GM19023 (cell line): ENCODE results near the gene CLCN2.

Experiments
- ATAC-seq: cut with Tn5 transposase; IDR thresholded peaks from one replicate; pipeline ENCODE4 v1.9.1; 2021; ENCODE audit warnings: mild to moderate bottlenecking, moderate library complexity; ENCODE audit not compliant: unreplicated experiment

CLCN2 gene

GRCh38 chr3:184332370-184333090, 28.9 kb downstream of the CLCN2 start:
- ATAC-seq = no peak

GRCh38 chr3:184328516-184328915, 32.9 kb downstream of the CLCN2 start:
- no peak for ATAC-seq

- no peak for ATAC-seq
Observed at GRCh38 chr3:184327171-184327570, 34.2 kb downstream of the CLCN2 start.

GRCh38 chr3:184325715-184326369, 35.6 kb downstream of the CLCN2 start:
- ATAC-seq = no peak

- ATAC-seq = no peak
Observed at GRCh38 chr3:184325269-184325668, 36.1 kb downstream of the CLCN2 start.

- ATAC-seq = no peak
Observed at GRCh38 chr3:184323696-184324095, 37.7 kb downstream of the CLCN2 start.

GRCh38 chr3:184322731-184323487, 38.5 kb downstream of the CLCN2 start:
- no peak for ATAC-seq

- ATAC-seq = no peak
Observed at GRCh38 chr3:184321666-184322065, 39.7 kb downstream of the CLCN2 start.

- ATAC-seq = no peak
Observed at GRCh38 chr3:184320104-184320445, 41.3 kb downstream of the CLCN2 start.

- no peak for ATAC-seq
Observed at GRCh38 chr3:184317201-184317600, 44.2 kb downstream of the CLCN2 start.

GRCh38 chr3:184316792-184317191, 44.6 kb downstream of the CLCN2 start:
- ATAC-seq = no peak

- no peak for ATAC-seq
Observed at GRCh38 chr3:184315871-184316661, 45.3 kb downstream of the CLCN2 start.

- ATAC-seq = peak; percentile 4
Observed at GRCh38 chr3:184315543-184315867, 45.9 kb downstream of the CLCN2 start.

- peak; percentile 48 for ATAC-seq
Observed at GRCh38 chr3:184314700-184315542, 46.5 kb downstream of the CLCN2 start.

GRCh38 chr3:184314363-184314699, 47.1 kb downstream of the CLCN2 start, which contains the start of gene EIF4G1:
Gene EIF4G1 (plus strand): TSS chr3:184314606. CDS start chr3:184315797, 1,191 bp downstream.
- peak; percentile 86 for ATAC-seq

GRCh38 chr3:184311633-184312032, 49.8 kb downstream of the CLCN2 start:
- no peak for ATAC-seq

- no peak for ATAC-seq
Observed at GRCh38 chr3:184308744-184309143, 52.7 kb downstream of the CLCN2 start.

- ATAC-seq = no peak
Observed at GRCh38 chr3:184307915-184308314, 53.5 kb downstream of the CLCN2 start.

GRCh38 chr3:184306341-184306972, 54.9 kb downstream of the CLCN2 start:
- no peak for ATAC-seq

GRCh38 chr3:184305577-184305976, 55.8 kb downstream of the CLCN2 start:
- ATAC-seq = no peak
